CD4-positive, CD25-positive, alpha-beta regulatory T cell (primary cell): Measurements from ENCODE around the gene ISG15. TPM values are rescaled to one million over a fixed set of nuclear protein-coding genes. Genes with fewer than 3 reads are reported as not detected.
"Not testable (repeated sequence)": the region's sequence is repeated elsewhere in the genome, so short reads cannot be mapped to it uniquely, and the experiment has no call there.

ENCODE experiments used
- ATAC-seq, 2 donors: fragments of 150-1000 bp; cut with Tn5 transposase; one replicate each; pipeline ENCODE4 v1.10.0; 2021; ENCODE audit warnings: low read depth in 2 of 2, moderate number of reproducible peaks in 2 of 2, moderate library complexity in 1 of 2
- DNase-seq, 3 donors: peaks; one replicate each; pipeline versions ENCODE4 v3.0.0 to v3.0.0-alpha.2; 2012 to 2022; ENCODE audit warnings: mixed read lengths in 1 of 3
- H3K27ac ChIP-seq: one replicate; pipeline ENCODE4 v1.7.0; 2013; ENCODE audit warnings: mild to moderate bottlenecking, low read length; ENCODE audit not compliant: insufficient read depth, poor library complexity, severe bottlenecking
- H3K27me3 ChIP-seq: one replicate; pipeline ENCODE4 v1.7.0; 2013; ENCODE audit warnings: low read length; ENCODE audit not compliant: control insufficient read depth, insufficient read depth
- H3K36me3 ChIP-seq: one replicate; pipeline ENCODE4 v1.7.0; 2013; ENCODE audit warnings: mild to moderate bottlenecking, low read length, moderate library complexity; ENCODE audit not compliant: control insufficient read depth, insufficient read depth
- H3K4me1 ChIP-seq: 2 replicates; pipeline ENCODE4 v1.7.0; 2013; ENCODE audit warnings: mild to moderate bottlenecking, low read length; ENCODE audit not compliant: insufficient read depth, control insufficient read depth, poor library complexity, severe bottlenecking
- H3K4me3 ChIP-seq: one replicate; pipeline ENCODE4 v1.7.0; 2013; ENCODE audit warnings: low read depth, mild to moderate bottlenecking, low read length, moderate library complexity
- H3K9me3 ChIP-seq, 2 experiments: 1 replicate in 1 of 2; 2 replicates in 1 of 2; pipeline ENCODE4 v1.7.0; 2013; ENCODE audit warnings: low read length in 2 of 2, mild to moderate bottlenecking in 1 of 2, moderate library complexity in 1 of 2; ENCODE audit not compliant: control insufficient read depth in 2 of 2
- H3K27ac Mint-ChIP-seq, 3 donors: one replicate each; pipeline ENCODE4 v1.8.0; 2020 to 2022; ENCODE audit warnings: mild to moderate bottlenecking in 3 of 3, mixed read lengths in 3 of 3, moderate library complexity in 2 of 3
- H3K27me3 Mint-ChIP-seq: one replicate; pipeline ENCODE4 v1.8.0; 2022; ENCODE audit warnings: mild to moderate bottlenecking, mixed read lengths
- H3K36me3 Mint-ChIP-seq: one replicate; pipeline ENCODE4 v1.8.0; 2020; ENCODE audit warnings: mixed read lengths
- H3K4me1 Mint-ChIP-seq, 4 donors: one replicate each; pipeline ENCODE4 v1.8.0; 2020 to 2022; ENCODE audit warnings: mixed read lengths in 4 of 4, mild to moderate bottlenecking in 1 of 4
- H3K4me3 Mint-ChIP-seq, 4 donors: one replicate each; pipeline ENCODE4 v1.8.0; 2020 to 2022; ENCODE audit warnings: mild to moderate bottlenecking in 4 of 4, mixed read lengths in 4 of 4, moderate library complexity in 3 of 4
- H3K9me3 Mint-ChIP-seq, 7 donors: one replicate each; pipeline ENCODE4 v1.8.0; 2020 to 2022; ENCODE audit warnings: mixed read lengths in 7 of 7, mild to moderate bottlenecking in 3 of 7, moderate library complexity in 2 of 7
- polyA plus RNA-seq, 4 donors: library from polyadenylated mRNA; unstranded; fragments of 300-500 nt; fragmentation: Illumina TruSeq; gene quantifications; one replicate each; pipeline ENCODE4 v1.2.3, GENCODE V29; 2021
- total RNA-seq: library from RNA; stranded (reverse); gene quantifications from one replicate; pipeline ENCODE4 v1.2.3, GENCODE V29; 2022

Gene ISG15
- total and polyA plus RNA-seq, 5 donors from 2014 or later: 76.7 to 489 (median 252) TPM

GRCh38 chr1:983798-984475 lies 29.4 kb upstream of the ISG15 start:
- Mint-ChIP-seq H3K4me3 (no peak overlapping the region), H3K27ac (no peak overlapping the region), H3K36me3 (no peaks in the 10 kb centered on the region), H3K27me3 (peaks cover 42% of the 10 kb centered on the region), H3K4me1 (no peaks in the 10 kb centered on the region), H3K9me3 (peaks cover 0 to 3% (median 0%) of the 10 kb centered on the region in 7 donors)
- ATAC-seq (peak; percentile 61 to 64), DNase-seq (peak; percentile 35 to 54 (median 45))
- H3K4me1 ChIP-seq: peaks cover 4% of the 10 kb centered on the region
- H3K27me3 ChIP-seq: peaks cover 3% of the 10 kb centered on the region
- H3K36me3 ChIP-seq: no peaks in the 10 kb centered on the region
- no peak overlapping the region for H3K4me3 ChIP-seq
- H3K9me3 ChIP-seq: no peaks in the 10 kb centered on the region
- H3K27ac ChIP-seq: no peak overlapping the region

- Mint-ChIP-seq H3K4me3 (no peak overlapping the region), H3K36me3 (no peaks in the 10 kb centered on the region), H3K27ac (no peak overlapping the region), H3K9me3 (peaks cover 0 to 3% (median 0%) of the 10 kb centered on the region in 7 donors), H3K27me3 (peaks cover 47% of the 10 kb centered on the region), H3K4me1 (no peaks in the 10 kb centered on the region)
- Histone ChIP-seq H3K36me3 (no peaks in the 10 kb centered on the region), H3K27ac (no peak overlapping the region), H3K27me3 (peaks cover 4% of the 10 kb centered on the region), H3K4me1 (peaks cover 4% of the 10 kb centered on the region), H3K4me3 (no peak overlapping the region), H3K9me3 (no peaks in the 10 kb centered on the region)
- ATAC-seq (no peak), DNase-seq (no peak)
Measured at GRCh38 chr1:984476-984814, 28.9 kb upstream of the ISG15 start.

- H3K36me3 ChIP-seq: no peaks in the 10 kb centered on the region
- H3K4me3 Mint-ChIP-seq: no peak overlapping the region
- DNase-seq: no peak
- H3K36me3 Mint-ChIP-seq: no peaks in the 10 kb centered on the region
- H3K9me3 Mint-ChIP-seq: no peaks in the 10 kb centered on the region
- H3K27me3 Mint-ChIP-seq: peaks cover 50% of the 10 kb centered on the region
- H3K4me1 Mint-ChIP-seq: no peaks in the 10 kb centered on the region
- no peak for ATAC-seq
- H3K4me1 ChIP-seq: peaks cover 4% of the 10 kb centered on the region
- H3K27ac Mint-ChIP-seq: no peak overlapping the region
- no peak overlapping the region for H3K27ac ChIP-seq
- peaks cover 7% of the 10 kb centered on the region for H3K27me3 ChIP-seq
- no peaks in the 10 kb centered on the region for H3K9me3 ChIP-seq
- H3K4me3 ChIP-seq: no peak overlapping the region
Measured at GRCh38 chr1:985126-985525, 28.2 kb upstream of the ISG15 start.

GRCh38 chr1:988061-988460 lies 25.2 kb upstream of the ISG15 start:
- not testable (repeated sequence) for H3K9me3 ChIP-seq, ATAC-seq, H3K4me3 ChIP-seq, H3K27ac Mint-ChIP-seq, H3K4me1 ChIP-seq, H3K36me3 Mint-ChIP-seq, DNase-seq, H3K27ac ChIP-seq, H3K27me3 ChIP-seq, H3K9me3 Mint-ChIP-seq, H3K4me3 Mint-ChIP-seq, H3K36me3 ChIP-seq
- peaks cover 67% of the 10 kb centered on the region for H3K27me3 Mint-ChIP-seq
- peaks cover 0 to 12% (median 2%) of the 10 kb centered on the region in 4 donors for H3K4me1 Mint-ChIP-seq

- H3K27ac Mint-ChIP-seq, H3K36me3 ChIP-seq, H3K27ac ChIP-seq, ATAC-seq, H3K4me3 ChIP-seq, H3K4me1 ChIP-seq, H3K9me3 Mint-ChIP-seq, DNase-seq, H3K36me3 Mint-ChIP-seq, H3K9me3 ChIP-seq, H3K27me3 ChIP-seq: not testable (repeated sequence)
- Mint-ChIP-seq H3K4me3 (peak overlapping the region in 1 of 4 donors; percentile 58), H3K27me3 (peaks cover 65% of the 10 kb centered on the region), H3K4me1 (peaks cover 0 to 17% (median 8%) of the 10 kb centered on the region in 4 donors)
Measured at GRCh38 chr1:991275-991674, 22.0 kb upstream of the ISG15 start.

GRCh38 chr1:991895-992294 lies 21.4 kb upstream of the ISG15 start:
- DNase-seq (no peak), ATAC-seq (no peak)
- H3K4me1 Mint-ChIP-seq: peaks cover 0 to 17% (median 9%) of the 10 kb centered on the region in 4 donors
- no peaks in the 10 kb centered on the region for H3K36me3 ChIP-seq
- H3K4me1 ChIP-seq: peaks cover 3% of the 10 kb centered on the region
- no peak overlapping the region for H3K27ac Mint-ChIP-seq
- no peak overlapping the region for H3K4me3 Mint-ChIP-seq
- no peak overlapping the region for H3K27ac ChIP-seq
- H3K27me3 Mint-ChIP-seq: peaks cover 63% of the 10 kb centered on the region
- no peaks in the 10 kb centered on the region for H3K9me3 ChIP-seq
- peaks cover 4% of the 10 kb centered on the region for H3K27me3 ChIP-seq
- H3K4me3 ChIP-seq: no peak overlapping the region
- no peaks in the 10 kb centered on the region for H3K36me3 Mint-ChIP-seq
- peaks cover 0 to 4% (median 1%) of the 10 kb centered on the region in 7 donors for H3K9me3 Mint-ChIP-seq

GRCh38 chr1:992362-992761 lies 20.9 kb upstream of the ISG15 start:
- Histone ChIP-seq H3K27ac (no peak overlapping the region), H3K36me3 (no peaks in the 10 kb centered on the region), H3K4me1 (peaks cover 3% of the 10 kb centered on the region), H3K27me3 (peaks cover 4% of the 10 kb centered on the region), H3K4me3 (no peak overlapping the region), H3K9me3 (no peaks in the 10 kb centered on the region)
- H3K36me3 Mint-ChIP-seq: no peaks in the 10 kb centered on the region
- DNase-seq: no peak
- H3K4me1 Mint-ChIP-seq: peaks cover 0 to 18% (median 10%) of the 10 kb centered on the region in 4 donors
- no peak overlapping the region for H3K4me3 Mint-ChIP-seq
- peaks cover 0 to 4% (median 1%) of the 10 kb centered on the region in 7 donors for H3K9me3 Mint-ChIP-seq
- H3K27me3 Mint-ChIP-seq: peaks cover 66% of the 10 kb centered on the region
- no peak overlapping the region for H3K27ac Mint-ChIP-seq
- no peak for ATAC-seq

- Mint-ChIP-seq H3K9me3 (peaks cover 0 to 4% (median 1%) of the 10 kb centered on the region in 7 donors), H3K4me3 (no peak overlapping the region), H3K36me3 (no peaks in the 10 kb centered on the region), H3K27ac (peak overlapping the region in 1 of 3 donors; percentile 9), H3K4me1 (peaks cover 0 to 19% (median 10%) of the 10 kb centered on the region in 4 donors), H3K27me3 (peaks cover 56% of the 10 kb centered on the region)
- H3K27me3 ChIP-seq: peaks cover 4% of the 10 kb centered on the region
- peaks cover 3% of the 10 kb centered on the region for H3K4me1 ChIP-seq
- no peaks in the 10 kb centered on the region for H3K36me3 ChIP-seq
- H3K4me3 ChIP-seq: no peak overlapping the region
- ATAC-seq (no peak), DNase-seq (no peak)
- no peaks in the 10 kb centered on the region for H3K9me3 ChIP-seq
- no peak overlapping the region for H3K27ac ChIP-seq
Measured at GRCh38 chr1:993379-993995, 19.8 kb upstream of the ISG15 start.
